HS-5 (cell line): Measurements from ENCODE around the gene SLC15A4.
"Not testable (repeated sequence)": the region's sequence is repeated elsewhere in the genome, so short reads cannot be mapped to it uniquely, and the experiment has no call there.

Experiments
- DNase-seq: peaks from one replicate; pipeline ENCODE4 v3.0.0-alpha.2; 2012; ENCODE audit warnings: low read depth

The SLC15A4 gene

DNA sequence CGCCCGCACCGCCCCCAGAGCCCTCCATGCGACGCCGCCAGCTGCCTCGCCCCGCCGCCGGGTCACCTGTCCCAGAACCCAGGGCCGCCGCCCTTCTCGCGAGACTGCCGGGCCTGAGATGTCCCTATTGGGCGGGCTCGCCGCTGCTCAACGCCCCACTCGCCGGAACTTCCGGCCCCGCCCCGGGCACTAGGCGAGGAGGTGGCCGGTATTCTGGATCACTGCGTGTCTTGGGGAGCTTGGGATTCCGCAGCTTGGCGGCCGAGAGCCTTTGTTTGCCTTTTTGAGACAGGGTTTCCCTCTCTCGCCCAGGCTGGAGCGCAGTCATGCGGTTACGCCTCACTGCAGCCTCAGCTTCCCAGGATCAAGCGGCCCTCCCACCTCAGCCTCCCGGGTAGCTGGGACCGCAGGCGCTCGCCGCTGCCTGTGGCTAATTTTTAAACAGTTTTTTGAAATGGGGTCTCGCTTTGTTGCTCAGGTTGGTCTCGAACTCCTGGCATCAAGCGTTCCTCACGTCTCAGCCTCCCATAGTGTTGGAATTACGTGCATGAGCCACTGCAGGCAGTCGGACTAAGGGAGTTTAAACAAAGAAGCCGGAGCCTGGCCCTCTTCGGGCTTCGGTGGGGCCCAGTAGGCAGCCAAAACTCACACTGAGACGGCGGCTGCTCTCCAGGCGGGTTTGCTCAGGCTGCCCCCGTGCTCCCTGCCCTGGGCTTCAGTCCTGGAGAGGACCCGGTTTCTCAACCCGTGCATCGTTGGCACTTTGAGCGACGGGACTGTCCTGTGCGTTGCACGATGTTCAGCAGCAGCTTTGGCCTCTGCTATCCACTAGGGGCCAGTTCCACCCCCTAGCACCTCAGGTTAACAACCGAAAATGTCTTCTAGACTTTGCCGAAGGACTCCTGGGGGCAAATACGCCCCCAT is at the start of gene SLC15A4:
Gene SLC15A4 (minus strand): TSS at position 43 of the 924 bp plus-strand sequence. CDS start 15 bp downstream, at position 28.
- DNase-seq: peak; percentile 49

- DNase-seq: no peak
Measured at GRCh38 chr12:128872303-128872702, 48.5 kb upstream of the SLC15A4 start.

GRCh38 chr12:128871516-128871892 is 47.7 kb upstream of the SLC15A4 start:
- DNase-seq: no peak

GRCh38 chr12:128867466-128867865 is 43.7 kb upstream of the SLC15A4 start:
- DNase-seq: no peak

GRCh38 chr12:128864516-128865186 is 40.9 kb upstream of the SLC15A4 start:
- no peak for DNase-seq

GRCh38 chr12:128863957-128864356 is 40.2 kb upstream of the SLC15A4 start:
- DNase-seq: no peak

DNA sequence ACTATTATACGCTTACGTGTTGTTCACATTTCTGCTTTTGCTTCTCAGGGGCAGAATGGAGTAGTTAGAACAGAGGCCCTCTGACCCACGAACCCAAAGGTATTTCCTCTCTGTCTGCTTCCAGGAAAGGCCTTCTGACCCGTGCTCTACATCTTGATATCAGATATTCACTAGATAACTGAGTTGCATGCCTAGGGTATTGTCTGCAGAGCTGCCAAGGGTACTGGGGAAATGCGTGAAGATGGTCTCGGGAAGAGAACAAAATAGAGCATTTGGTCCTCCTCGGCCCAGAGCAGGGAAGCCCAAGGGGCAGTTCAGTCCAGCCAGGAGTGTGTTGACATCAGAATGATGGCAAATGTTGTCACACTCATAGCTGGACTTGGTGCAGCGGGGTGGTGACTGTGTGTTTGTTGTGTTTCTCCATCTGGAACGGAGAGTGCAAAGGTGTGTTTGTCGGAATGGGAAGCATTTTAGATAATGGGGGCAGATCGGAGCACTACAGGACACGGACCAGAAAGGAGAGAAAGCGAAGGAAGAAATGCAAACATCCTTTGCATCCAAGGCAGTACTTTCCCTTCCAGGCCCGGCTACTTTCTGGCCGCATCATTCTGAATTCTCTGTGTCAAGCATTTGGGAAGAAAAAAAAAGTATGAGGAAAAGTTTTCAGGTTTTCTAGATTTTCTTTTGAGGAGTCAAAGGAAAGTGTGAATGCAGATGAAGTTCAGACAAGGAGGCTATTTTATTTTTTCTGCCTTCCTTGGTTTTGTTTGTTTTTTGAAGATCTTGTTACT is 37.7 kb upstream of the SLC15A4 start:
- no peak for DNase-seq

DNA sequence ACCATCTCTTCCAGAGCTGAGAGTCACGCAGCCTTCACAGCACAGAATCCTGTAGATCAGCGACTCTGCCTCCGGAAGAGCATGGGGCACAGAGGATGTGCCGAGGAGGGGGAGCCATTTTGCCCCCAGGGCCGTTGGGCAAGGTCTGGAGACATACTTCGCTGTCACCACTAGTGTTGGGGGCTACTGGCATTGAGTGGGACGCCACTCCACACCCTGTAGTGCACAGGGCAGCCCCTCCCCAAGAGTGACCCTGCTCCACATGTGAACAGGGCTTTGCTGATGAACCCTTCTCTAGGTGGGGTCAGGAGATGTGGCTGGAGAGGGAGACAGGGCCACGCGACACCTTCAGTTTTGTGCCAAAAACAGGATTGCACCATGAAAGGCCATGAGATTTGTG is 35.6 kb upstream of the SLC15A4 start:
- no peak for DNase-seq

- no peak for DNase-seq
Measured at GRCh38 chr12:128857133-128857763, 33.5 kb upstream of the SLC15A4 start.

DNA sequence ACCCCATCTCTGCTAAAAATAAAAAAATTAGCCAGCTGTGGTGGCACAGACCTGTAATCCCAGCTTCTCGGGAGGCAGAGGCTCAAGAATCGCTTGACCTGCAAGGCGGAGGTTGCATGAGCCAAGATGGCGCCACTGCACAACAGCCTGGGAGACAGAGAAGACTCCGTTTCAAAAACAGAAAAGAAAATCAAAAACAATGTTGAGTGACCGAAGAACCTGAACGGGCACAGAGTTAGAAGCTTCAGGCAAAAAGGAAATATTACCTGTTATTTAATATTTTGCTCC is 33.0 kb upstream of the SLC15A4 start:
- no peak for DNase-seq

GRCh38 chr12:128856035-128856790 is 32.5 kb upstream of the SLC15A4 start:
- no peak for DNase-seq

- DNase-seq: no peak
Measured at GRCh38 chr12:128853600-128854197, 29.9 kb upstream of the SLC15A4 start.

- no peak for DNase-seq
Measured at GRCh38 chr12:128852885-128853599, 29.3 kb upstream of the SLC15A4 start, which contains the start of gene GLT1D1. Gene GLT1D1, plus strand, starts transcription at chr12:128853478. Its CDS starts 104 bp downstream, at chr12:128853582.

DNA sequence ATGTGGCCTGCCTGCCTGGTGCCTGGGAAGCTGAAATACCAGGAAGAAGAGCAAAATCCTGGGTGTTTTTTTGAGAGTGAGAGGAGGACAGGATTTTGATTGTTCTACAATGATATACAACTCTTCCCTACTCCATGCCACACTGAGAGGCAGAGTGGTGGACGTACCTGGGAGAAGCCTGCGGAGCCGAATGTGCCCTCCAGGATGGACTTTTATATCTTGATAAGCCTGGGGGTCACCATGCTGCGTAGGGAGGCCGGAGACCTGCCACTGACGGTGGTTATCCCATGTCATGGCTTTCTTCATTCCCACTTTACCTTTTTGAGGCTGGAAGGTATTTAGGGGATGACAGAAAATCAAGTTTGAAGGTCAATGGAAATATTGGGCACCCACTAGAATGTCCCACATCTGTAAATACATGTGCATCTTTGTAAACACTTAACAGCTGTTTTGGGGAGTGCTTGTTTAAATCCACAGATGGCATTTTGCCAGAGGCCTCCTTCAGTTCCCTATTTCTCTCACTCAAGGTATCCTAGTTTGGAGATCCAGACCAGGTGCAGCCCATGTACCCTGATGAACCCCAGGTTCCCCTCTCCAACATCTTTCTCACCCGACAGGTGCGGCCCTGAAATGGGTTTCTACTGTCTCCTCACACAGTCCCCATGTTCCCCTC is 28.4 kb upstream of the SLC15A4 start:
- DNase-seq: no peak

DNA sequence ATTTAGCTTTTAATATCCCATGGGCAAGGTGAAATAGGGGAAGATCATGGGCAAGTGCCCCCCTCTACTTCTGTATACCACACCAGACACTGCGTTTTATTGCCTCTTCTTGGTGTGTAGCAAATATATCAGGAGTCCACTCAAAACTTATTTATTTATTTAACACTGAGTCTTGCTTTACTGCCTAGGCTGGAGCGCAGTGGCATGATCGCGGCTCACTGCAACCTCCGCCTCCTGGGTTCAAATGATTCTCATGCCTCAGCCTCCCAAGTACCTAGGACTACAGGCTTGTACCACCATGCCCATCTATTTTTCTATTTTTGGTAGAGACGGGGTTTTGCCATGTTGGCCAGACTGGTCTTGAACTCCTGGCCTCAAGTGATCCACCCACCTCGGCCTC is 27.7 kb upstream of the SLC15A4 start:
- DNase-seq: not testable (repeated sequence)

- DNase-seq: no peak
Measured at GRCh38 chr12:128850400-128850799, 26.6 kb upstream of the SLC15A4 start.

GRCh38 chr12:128849806-128850205 is 26.0 kb upstream of the SLC15A4 start:
- DNase-seq: not testable (repeated sequence)

GRCh38 chr12:128848371-128848770 is 24.6 kb upstream of the SLC15A4 start:
- DNase-seq: no peak

- DNase-seq: not testable (repeated sequence)
Measured at GRCh38 chr12:128846671-128847070, 22.9 kb upstream of the SLC15A4 start.
